Measurements from ENCODE around the gene KCNA10. TPM values are rescaled to one million over a fixed set of nuclear protein-coding genes. Genes with fewer than 3 reads are reported as not detected.

KCNA10 gene
- total and polyA plus RNA-seq, 2 donors (not counting 1 experiment from before 2014, with no cell fraction given): not detected

DNA sequence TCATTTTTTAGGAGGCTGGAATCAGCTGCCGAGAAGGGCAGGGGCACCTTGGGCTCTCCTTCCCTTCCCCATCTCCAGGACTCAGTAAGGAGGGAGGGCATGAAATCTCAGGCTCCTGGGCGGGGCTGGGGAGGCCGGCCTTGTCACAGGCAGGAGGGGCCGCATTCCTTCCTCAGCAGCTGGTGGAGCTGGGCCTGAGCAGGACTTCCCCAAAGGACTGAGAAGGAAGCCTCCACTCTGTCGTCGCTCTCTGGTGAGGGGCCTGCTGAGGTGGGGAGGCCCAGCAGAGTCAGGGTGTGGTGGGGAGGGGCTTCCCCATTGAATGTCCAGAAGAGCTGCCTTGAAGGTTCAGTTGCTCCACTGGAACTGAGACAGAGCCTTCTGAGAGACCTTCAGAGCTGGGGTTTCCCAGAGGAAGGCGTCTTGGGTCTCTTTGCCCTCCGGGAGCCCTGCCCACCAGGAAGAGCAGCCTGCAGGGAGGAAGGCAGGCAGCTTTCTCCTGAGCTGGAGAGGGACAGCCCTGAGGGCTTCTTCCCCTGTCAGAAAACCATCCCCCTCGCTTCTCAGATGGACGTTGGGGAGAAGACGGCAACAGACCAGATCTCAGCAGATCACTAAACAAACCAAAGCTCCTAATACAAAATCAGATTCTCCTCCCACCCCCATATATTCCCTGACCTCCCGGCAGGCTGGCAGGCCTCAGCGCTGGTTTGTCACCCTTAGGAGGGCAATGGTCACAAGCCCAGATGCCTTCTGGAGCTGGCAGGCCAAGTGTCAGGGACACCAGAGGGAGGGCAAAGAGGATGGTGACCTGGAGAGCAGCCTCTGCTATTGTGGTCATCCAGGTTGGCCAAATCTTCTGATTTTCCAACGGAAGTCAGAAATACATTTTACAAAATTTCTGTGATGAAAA is 10.7 kb downstream of the KCNA10 start:
- no peak for TF ChIP-seq EZH2 (IDR thresholded peaks at IDR 0.05; ENCODE audit: low read length, missing control alignments)
- TF ChIP-seq, protein P1, sequence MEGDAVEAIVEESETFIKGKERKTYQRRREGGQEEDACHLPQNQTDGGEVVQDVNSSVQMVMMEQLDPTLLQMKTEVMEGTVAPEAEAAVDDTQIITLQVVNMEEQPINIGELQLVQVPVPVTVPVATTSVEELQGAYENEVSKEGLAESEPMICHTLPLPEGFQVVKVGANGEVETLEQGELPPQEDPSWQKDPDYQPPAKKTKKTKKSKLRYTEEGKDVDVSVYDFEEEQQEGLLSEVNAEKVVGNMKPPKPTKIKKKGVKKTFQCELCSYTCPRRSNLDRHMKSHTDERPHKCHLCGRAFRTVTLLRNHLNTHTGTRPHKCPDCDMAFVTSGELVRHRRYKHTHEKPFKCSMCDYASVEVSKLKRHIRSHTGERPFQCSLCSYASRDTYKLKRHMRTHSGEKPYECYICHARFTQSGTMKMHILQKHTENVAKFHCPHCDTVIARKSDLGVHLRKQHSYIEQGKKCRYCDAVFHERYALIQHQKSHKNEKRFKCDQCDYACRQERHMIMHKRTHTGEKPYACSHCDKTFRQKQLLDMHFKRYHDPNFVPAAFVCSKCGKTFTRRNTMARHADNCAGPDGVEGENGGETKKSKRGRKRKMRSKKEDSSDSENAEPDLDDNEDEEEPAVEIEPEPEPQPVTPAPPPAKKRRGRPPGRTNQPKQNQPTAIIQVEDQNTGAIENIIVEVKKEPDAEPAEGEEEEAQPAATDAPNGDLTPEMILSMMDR (conservative IDR thresholded peaks at IDR 0.05 in 1 of 2, IDR thresholded peaks at IDR 0.05 in 1 of 2; ENCODE audit: low read depth in 1 of 2, low read length in 2 of 2): no peak
- Histone ChIP-seq H3K9ac (ENCODE audit: insufficient read depth, low read length) (no peak overlapping the region), H3K36me3 (ENCODE audit: control insufficient read depth, insufficient read depth, low read length) (no peaks in the 10 kb centered on the region), H3K27me3 (ENCODE audit: control insufficient read depth, insufficient read depth, low read length) (peaks cover 4% of the 10 kb centered on the region), H3K4me1 (ENCODE audit: control insufficient read depth, extremely low read depth, insufficient read depth, low read length) (no peaks in the 10 kb centered on the region), H4K20me1 (ENCODE audit: control insufficient read depth, extremely low read depth, insufficient read depth, low read length) (no peaks in the 10 kb centered on the region), H3K27ac (ENCODE audit: insufficient read depth, low read length) (no peak overlapping the region), H2AFZ (ENCODE audit: low read length) (no peak overlapping the region), H3K79me2 (ENCODE audit: control insufficient read depth, insufficient read depth, low read length) (no peaks in the 10 kb centered on the region), H3K9me3 (ENCODE audit: control insufficient read depth, insufficient read depth, low read depth, low read length) (no peaks in the 10 kb centered on the region), H3K4me2 (ENCODE audit: extremely low read depth, insufficient read depth, low read length) (no peak overlapping the region), H3K4me3 (replicated peaks in 1 of 4; ENCODE audit: control extremely low read depth in 1 of 4, insufficient read depth in 1 of 4, low read depth in 3 of 4, low read length in 4 of 4) (no peak overlapping the region)
- no peak for DNase-seq (ENCODE audit: low read depth in 2 of 2)

DNA sequence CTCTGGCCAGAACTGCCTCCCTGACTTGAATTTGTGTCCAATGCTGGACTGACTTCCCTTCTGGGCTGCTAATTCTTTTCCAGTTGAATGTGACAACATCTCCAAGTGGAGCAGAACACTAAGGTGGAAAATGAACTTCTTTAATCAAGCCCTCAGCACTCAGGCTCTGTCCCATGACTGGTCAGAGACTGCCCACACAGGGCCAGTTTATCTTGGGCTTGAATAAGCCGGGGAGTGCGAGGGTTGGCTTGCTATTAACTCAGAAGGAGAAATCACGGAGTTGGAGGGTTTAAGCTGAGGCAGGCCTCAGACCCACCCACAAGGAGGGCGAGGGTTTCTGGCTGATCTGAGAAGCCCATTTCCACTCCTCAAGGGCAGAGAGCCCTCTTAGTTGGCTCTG is 12.4 kb downstream of the KCNA10 start:
- no peaks in the 10 kb centered on the region for H3K36me3 ChIP-seq (ENCODE audit: control insufficient read depth, insufficient read depth, low read length)
- no peak for TF ChIP-seq EZH2 (IDR thresholded peaks at IDR 0.05; ENCODE audit: low read length, missing control alignments)
- TF ChIP-seq, protein P1 (conservative IDR thresholded peaks at IDR 0.05 in 1 of 2, IDR thresholded peaks at IDR 0.05 in 1 of 2; ENCODE audit: low read depth in 1 of 2, low read length in 2 of 2): no peak
- no peak for DNase-seq (ENCODE audit: low read depth in 2 of 2)
- H3K9me3 ChIP-seq (ENCODE audit: control insufficient read depth, insufficient read depth, low read depth, low read length): no peaks in the 10 kb centered on the region
- no peak overlapping the region for H3K27ac ChIP-seq (ENCODE audit: insufficient read depth, low read length)
- no peak overlapping the region for H3K4me2 ChIP-seq (ENCODE audit: extremely low read depth, insufficient read depth, low read length)
- no peaks in the 10 kb centered on the region for H3K79me2 ChIP-seq (ENCODE audit: control insufficient read depth, insufficient read depth, low read length)
- no peak overlapping the region for H2AFZ ChIP-seq (ENCODE audit: low read length)
- H3K9ac ChIP-seq (ENCODE audit: insufficient read depth, low read length): no peak overlapping the region
- H3K27me3 ChIP-seq (ENCODE audit: control insufficient read depth, insufficient read depth, low read length): peaks cover 4% of the 10 kb centered on the region
- H4K20me1 ChIP-seq (ENCODE audit: control insufficient read depth, extremely low read depth, insufficient read depth, low read length): no peaks in the 10 kb centered on the region
- H3K4me1 ChIP-seq (ENCODE audit: control insufficient read depth, extremely low read depth, insufficient read depth, low read length): no peaks in the 10 kb centered on the region
- H3K4me3 ChIP-seq (replicated peaks in 1 of 4; ENCODE audit: control extremely low read depth in 1 of 4, insufficient read depth in 1 of 4, low read depth in 3 of 4, low read length in 4 of 4): no peak overlapping the region

DNA sequence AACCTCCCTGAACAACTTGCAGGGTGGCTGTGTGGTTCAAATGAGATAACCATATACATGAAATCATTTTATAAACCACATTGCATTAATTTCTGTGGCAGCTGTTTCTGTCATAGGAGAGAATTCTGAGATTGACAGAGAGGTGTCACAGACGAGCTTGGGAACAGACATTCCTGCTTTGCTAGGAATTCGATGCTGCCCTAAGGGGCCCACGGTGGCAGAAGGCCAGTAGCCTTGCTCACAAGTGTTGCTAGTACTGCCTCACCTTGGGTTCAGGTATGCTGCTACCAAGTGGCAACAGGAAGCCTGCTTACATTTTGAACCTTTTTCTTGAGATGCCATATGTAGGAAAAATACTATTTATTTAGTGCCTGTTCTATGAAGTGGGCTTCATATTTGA is 13.4 kb downstream of the KCNA10 start:
- H3K9me3 ChIP-seq (ENCODE audit: control insufficient read depth, insufficient read depth, low read depth, low read length): no peaks in the 10 kb centered on the region
- H3K4me1 ChIP-seq (ENCODE audit: control insufficient read depth, extremely low read depth, insufficient read depth, low read length): no peaks in the 10 kb centered on the region
- DNase-seq (ENCODE audit: low read depth in 2 of 2): no peak
- no peak overlapping the region for H3K4me2 ChIP-seq (ENCODE audit: extremely low read depth, insufficient read depth, low read length)
- H3K4me3 ChIP-seq (replicated peaks in 1 of 4; ENCODE audit: control extremely low read depth in 1 of 4, insufficient read depth in 1 of 4, low read depth in 3 of 4, low read length in 4 of 4): no peak overlapping the region
- H3K27ac ChIP-seq (ENCODE audit: insufficient read depth, low read length): no peak overlapping the region
- no peaks in the 10 kb centered on the region for H4K20me1 ChIP-seq (ENCODE audit: control insufficient read depth, extremely low read depth, insufficient read depth, low read length)
- H3K36me3 ChIP-seq (ENCODE audit: control insufficient read depth, insufficient read depth, low read length): no peaks in the 10 kb centered on the region
- H3K9ac ChIP-seq (ENCODE audit: insufficient read depth, low read length): no peak overlapping the region
- TF ChIP-seq, protein P1 (conservative IDR thresholded peaks at IDR 0.05 in 1 of 2, IDR thresholded peaks at IDR 0.05 in 1 of 2; ENCODE audit: low read depth in 1 of 2, low read length in 2 of 2): no peak
- no peak for TF ChIP-seq EZH2 (IDR thresholded peaks at IDR 0.05; ENCODE audit: low read length, missing control alignments)
- H3K79me2 ChIP-seq (ENCODE audit: control insufficient read depth, insufficient read depth, low read length): no peaks in the 10 kb centered on the region
- peaks cover 4% of the 10 kb centered on the region for H3K27me3 ChIP-seq (ENCODE audit: control insufficient read depth, insufficient read depth, low read length)
- no peak overlapping the region for H2AFZ ChIP-seq (ENCODE audit: low read length)
